GM12872 (cell line): Measurements from ENCODE around the gene PCDHGA5.
A peak's percentile ranks its signal among the peaks of the same experiment; 100 is the strongest.

Experiments
- CTCF ChIP-seq: IDR thresholded peaks from 3 replicates; pipeline ENCODE4 v1.5.1; 2011; ENCODE audit warnings: low read depth, mild to moderate bottlenecking, low read length, moderate library complexity; ENCODE audit not compliant: insufficient read depth

The PCDHGA5 gene

DNA sequence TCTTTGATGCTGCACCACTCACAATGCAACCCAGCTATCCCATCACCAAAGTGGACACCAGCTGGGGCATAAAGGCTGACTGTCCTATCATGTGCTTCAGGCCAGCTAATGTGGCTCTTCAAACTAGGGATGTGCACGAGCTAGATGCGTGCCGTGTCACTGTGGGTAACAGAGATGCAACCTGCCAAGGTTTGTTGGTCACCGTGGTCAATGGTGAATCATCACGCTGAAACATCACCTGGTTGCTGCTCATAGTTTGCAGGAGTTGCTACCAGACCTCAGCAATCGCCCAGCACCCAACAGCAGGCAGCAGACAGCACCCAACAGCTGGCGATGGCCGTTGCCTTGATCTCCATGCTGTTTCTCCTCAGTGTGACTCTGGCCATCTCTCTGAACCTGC lies 35.7 kb upstream of the PCDHGA5 start:
- no peak for TF ChIP-seq CTCF

GRCh38 chr5:141330299-141331080 lies 33.5 kb upstream of the PCDHGA5 start, which contains the start of gene PCDHGA1:
Gene PCDHGA1, plus strand, starts transcription at chr5:141330514.
- peak; percentile 68 for TF ChIP-seq CTCF

- peak; percentile 54; the same call in 2 of the 3 replicates for TF ChIP-seq CTCF
Observed at GRCh38 chr5:141338538-141339306, 25.2 kb upstream of the PCDHGA5 start, which contains the start of gene PCDHGA2. Gene PCDHGA2, plus strand, starts transcription at chr5:141338760.

DNA sequence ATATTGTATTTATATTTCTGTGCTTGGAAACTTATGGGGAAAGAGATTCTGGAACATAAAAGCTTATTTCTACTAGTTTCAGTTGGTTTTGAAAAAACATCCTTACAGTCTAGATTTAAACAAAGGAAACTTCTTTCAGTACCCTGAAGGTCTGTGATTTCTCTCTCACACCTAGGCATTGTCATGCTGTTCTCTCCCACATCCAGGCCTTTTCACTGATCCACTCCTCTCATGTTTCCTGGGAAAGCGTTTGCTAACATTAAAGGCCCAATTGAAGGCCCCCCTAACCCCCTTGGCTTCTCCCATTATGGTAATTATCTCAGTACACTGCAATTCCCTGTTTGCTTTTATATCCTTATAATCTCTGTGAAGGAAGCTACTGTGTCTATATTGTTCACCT lies 21.2 kb upstream of the PCDHGA5 start:
- TF ChIP-seq CTCF = no peak

- TF ChIP-seq CTCF = peak; percentile 33; the same call in 2 of the 3 replicates
Observed at GRCh38 chr5:141343242-141343952, 20.6 kb upstream of the PCDHGA5 start, which contains the start of gene PCDHGA3. Gene PCDHGA3, plus strand, starts transcription at chr5:141343829. Its CDS starts 205 bp downstream, at chr5:141344034.

DNA sequence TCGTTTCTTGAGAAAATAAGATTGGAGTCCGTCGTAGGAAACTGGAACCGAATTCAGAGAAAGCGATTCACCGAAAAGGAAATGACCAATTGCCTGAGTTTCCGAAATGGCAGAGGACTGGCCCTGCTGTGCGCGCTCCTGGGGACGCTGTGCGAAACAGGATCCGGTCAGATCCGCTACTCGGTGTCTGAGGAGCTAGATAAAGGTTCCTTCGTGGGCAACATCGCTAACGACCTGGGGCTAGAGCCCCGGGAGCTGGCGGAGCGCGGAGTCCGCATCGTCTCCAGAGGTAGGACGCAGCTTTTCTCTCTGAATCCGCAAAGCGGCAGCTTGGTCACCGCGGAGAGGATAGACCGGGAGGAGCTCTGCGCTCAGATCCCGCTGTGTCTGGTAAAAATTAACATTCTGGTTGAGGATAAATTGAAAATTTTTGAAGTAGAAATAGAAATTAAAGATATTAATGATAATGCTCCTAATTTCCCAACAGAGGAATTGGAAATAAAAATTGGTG lies 20.0 kb upstream of the PCDHGA5 start:
- TF ChIP-seq CTCF = no peak

DNA sequence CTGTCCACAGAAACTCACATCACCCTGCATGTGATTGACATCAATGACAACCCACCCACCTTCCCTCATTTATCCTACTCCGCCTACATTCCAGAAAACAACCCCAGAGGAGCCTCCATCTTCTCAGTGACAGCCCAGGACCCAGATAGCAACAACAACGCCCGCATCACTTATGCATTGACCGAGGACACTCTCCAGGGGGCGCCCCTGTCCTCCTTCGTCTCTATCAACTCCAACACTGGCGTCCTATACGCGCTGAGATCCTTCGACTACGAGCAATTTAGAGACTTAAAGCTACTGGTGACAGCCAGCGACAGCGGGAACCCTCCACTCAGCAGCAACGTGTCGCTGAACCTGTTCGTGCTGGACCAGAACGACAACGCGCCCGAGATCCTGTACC lies 18.6 kb upstream of the PCDHGA5 start:
- no peak for TF ChIP-seq CTCF
